AG09309 (cell line): ENCODE measurements around the gene RALGPS1.

ENCODE experiments used
- DNase-seq: peaks from one replicate; pipeline ENCODE4 v3.0.0-alpha.2; 2010; ENCODE audit warnings: low read depth
- H3K4me3 ChIP-seq: 2 replicates; pipeline ENCODE4 v1.5.1; 2011; ENCODE audit warnings: mild to moderate bottlenecking, low read depth, low read length, moderate library complexity; ENCODE audit not compliant: control insufficient read depth
- CTCF ChIP-seq: IDR thresholded peaks from 2 replicates; pipeline ENCODE4 v1.5.1; 2011; ENCODE audit warnings: mild to moderate bottlenecking, low read depth, low read length, inconsistent platforms; ENCODE audit not compliant: insufficient read depth, control insufficient read depth; ENCODE audit errors: missing control alignments

The RALGPS1 gene

GRCh38 chr9:127051881-127052595, 137.5 kb downstream of the RALGPS1 start:
- no peak overlapping the region for H3K4me3 ChIP-seq
- TF ChIP-seq CTCF, result no peak
- no peak for DNase-seq

- no peak overlapping the region for H3K4me3 ChIP-seq
Measured at GRCh38 chr9:127053057-127053821, 138.7 kb downstream of the RALGPS1 start.

GRCh38 chr9:127053960-127054359, 139.4 kb downstream of the RALGPS1 start:
- TF ChIP-seq CTCF, result no peak
- no peak for DNase-seq
- no peak overlapping the region for H3K4me3 ChIP-seq

More at GRCh38 chr9:127053057-127053821, 138.7 kb downstream of the RALGPS1 start:
- no peak for TF ChIP-seq CTCF
- no peak for DNase-seq

- DNase-seq, result no peak
- no peak for TF ChIP-seq CTCF
- no peak overlapping the region for H3K4me3 ChIP-seq
Measured at GRCh38 chr9:127055745-127056402, 141.3 kb downstream of the RALGPS1 start.

- DNase-seq, result no peak
- TF ChIP-seq CTCF, result no peak
- no peak overlapping the region for H3K4me3 ChIP-seq
Measured at GRCh38 chr9:127056446-127056845, 141.9 kb downstream of the RALGPS1 start.

- TF ChIP-seq CTCF, result no peak
- DNase-seq, result no peak
- H3K4me3 ChIP-seq, result no peak overlapping the region
Measured at GRCh38 chr9:127058011-127058644, 143.5 kb downstream of the RALGPS1 start.
